HUDEP-2 (cell line): Measurements from ENCODE around the gene SYNDIG1.

Experiments used
- DNase-seq, 76 experiments: peaks; one replicate each; lab custom pipeline; 2025; ENCODE audit not compliant: unreplicated experiment in 76 of 76; lab: John Stamatoyannopoulos, UW

The SYNDIG1 gene

GRCh38 chr20:24469116-24469893 is at the start of gene SYNDIG1:
SYNDIG1 (plus strand) TSS chr20:24469629; CDS start chr20:24543098, 73,469 bp downstream.
- no peak for DNase-seq

GRCh38 chr20:24419786-24420185 is 49.6 kb upstream of the SYNDIG1 start:
- no peak for DNase-seq

- DNase-seq, result no peak
Observed at GRCh38 chr20:24420567-24420966, 48.9 kb upstream of the SYNDIG1 start.

GRCh38 chr20:24421071-24421470 is 48.4 kb upstream of the SYNDIG1 start:
- no peak for DNase-seq

- DNase-seq, result peak in 25 of 76 experiments; percentile 4 to 68 (median 22)
Observed at GRCh38 chr20:24422091-24422760, 47.2 kb upstream of the SYNDIG1 start.

GRCh38 chr20:24423390-24424313 is 45.8 kb upstream of the SYNDIG1 start:
- no peak for DNase-seq

- no peak for DNase-seq
Observed at GRCh38 chr20:24425523-24426135, 43.8 kb upstream of the SYNDIG1 start.

DNA sequence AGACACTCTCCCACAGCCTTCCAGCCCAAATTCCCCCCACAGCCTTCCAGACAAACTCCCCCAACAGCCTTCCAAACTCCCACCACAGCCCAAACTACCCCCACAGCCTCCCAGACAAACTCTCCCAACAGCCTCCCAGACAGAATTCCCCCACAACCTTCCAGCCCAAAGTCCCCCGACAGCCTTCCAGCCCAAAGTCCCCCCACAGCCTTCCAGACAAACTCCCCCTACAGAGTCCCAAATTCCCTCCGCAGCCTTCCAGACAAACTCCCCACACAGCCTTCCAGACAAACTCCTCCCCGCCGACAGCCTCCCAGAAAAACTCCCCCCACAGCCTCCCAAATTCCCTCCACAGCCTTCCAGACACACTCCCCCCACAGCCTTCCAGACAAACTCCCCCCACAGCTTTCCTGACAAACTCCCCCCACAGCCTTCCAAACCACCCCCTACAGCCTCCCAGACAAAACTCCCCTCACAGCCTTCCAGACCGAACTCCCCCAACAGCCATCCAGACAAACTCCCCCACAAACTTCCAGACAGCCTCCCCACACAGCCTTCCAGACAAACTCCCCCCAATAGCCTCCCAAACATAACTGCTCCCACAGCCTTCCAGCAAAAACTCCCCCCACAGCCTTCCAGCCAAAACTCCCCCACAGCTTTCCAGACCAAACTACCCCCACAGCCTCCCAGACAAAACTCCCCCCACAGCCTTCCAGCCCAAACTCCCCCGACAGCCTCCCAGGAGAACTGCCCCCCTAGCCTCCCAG is 38.0 kb upstream of the SYNDIG1 start:
- no peak for DNase-seq

DNA sequence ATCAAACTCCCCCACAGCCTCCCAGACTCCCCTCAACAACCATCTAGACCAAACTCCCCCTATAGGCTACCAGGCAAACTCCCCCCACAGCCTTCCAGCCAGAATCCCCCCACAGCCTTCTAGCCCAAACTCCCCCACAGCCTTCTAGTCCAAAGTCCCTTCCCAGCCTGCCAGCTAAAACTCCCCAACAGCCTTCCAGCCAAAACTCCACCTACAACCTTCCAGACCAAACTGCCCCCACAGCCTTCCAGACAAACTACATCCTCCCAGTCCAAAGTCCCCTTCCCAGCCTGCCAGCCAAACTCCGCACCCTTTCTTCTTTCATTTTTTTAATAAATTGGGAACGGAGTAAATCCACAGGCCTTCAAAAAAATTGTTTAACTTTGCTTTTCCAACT is 37.4 kb upstream of the SYNDIG1 start:
- DNase-seq, result no peak

DNA sequence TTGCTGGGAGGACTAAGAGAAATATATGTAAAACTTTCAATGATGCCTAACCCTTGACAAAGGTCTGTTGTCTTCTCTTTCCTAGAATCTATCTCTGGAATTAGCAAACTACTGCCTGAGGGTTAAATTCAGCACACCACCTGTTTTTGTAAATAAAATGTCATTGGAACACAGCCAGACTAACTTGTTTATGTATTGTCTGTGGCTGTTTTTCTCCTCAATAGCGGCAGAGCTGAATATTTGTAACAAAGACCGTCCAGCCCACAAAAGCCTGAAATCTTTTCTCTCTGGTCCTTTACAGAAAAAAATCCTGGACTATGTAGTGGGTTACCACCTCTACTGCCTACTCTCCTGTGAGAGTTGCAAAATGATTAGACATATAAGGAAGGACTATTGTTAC is 33.3 kb upstream of the SYNDIG1 start:
- DNase-seq, result no peak

DNA sequence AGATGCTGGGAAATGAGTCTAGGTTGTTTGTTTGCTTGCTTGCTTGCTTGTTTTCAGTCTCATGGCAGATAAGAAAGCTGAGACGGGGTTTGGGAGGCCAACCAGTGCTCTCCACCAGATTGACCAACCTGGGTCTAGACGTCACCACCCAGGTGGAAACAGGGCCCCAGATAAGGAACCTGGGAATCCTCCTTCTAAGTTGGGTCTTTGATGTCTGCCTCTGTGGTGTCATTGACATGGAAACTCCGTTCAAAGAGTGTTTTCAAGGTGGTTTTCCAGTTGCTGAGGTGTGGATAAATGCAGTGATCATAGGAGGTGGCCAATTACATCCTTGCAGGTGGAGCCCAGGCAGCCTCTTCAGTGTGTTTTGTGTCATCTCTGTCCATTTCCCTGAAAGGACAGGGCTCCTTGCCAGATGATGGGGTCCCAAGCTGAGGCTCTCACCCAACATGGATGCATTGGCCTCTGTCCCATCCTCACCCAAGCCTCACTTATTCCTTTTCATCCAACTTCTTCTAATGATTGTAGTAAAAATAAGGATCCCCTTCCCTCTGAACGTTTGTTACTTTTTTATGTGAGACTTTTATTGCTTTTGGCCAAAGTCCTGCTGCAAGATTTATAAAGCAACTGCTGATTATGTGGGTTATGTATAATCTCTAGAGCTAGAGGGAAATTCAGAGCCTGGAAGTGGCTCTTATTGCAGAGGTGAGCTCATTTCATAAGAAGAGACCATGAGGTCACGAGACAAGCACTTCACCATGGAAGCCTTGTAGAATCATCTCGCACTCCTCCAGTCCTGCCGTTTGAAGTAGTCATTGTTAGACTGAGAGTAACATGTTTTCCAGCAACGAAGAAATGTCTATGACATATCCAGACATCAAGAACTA is 32.0 kb upstream of the SYNDIG1 start:
- no peak for DNase-seq

- no peak for DNase-seq
Observed at GRCh38 chr20:24438331-24438730, 31.1 kb upstream of the SYNDIG1 start.

DNA sequence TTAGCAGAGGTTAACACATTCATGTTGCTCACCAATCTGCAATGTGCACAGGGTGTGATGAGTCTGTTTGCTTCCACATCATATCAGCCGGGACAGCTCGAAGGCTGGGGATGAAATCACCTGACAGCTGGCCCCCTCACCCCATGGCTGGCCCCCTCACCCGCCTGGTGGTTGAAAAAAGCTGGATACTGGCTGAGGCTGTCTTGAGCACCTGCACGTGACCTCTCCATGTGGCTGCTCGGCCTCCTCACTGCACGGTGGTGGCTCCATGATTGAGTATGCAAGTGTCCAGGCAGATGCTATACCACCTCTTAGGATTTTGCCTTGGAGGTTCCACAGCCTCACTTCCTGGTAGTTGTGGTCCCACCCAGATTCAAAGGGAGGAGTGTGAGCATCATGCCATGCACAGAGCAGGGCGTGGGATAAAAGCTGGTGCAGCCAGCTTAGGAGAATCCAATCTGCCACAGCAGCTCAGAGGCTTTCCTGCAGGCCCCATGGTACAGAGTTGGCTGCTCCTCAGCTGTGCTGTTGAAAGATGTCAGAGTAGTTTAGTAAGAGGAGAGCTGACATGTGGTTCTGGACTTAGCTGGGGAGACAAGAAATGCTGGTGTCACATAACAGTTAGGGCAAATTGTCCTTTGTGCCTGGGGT is 29.6 kb upstream of the SYNDIG1 start:
- no peak for DNase-seq

DNA sequence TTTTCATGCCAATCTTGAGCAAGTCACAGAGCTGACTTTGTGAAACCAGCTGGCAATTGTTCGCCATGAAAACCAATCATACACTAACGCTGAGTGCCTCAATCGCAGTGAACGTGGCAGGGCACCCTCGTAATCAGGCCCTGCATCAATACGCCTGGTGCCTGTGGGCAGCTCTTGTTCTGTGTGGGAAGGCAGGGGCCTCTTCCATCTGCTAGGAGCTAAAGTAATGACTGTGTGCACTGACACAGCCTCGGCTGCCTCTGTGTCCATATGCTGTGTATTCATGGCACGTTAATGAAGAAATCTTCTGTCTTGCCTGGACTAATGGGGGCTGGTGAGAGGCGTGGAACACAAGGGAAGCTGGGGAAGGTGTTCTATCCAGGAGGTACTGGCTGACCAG is 27.8 kb upstream of the SYNDIG1 start:
- DNase-seq, result no peak

GRCh38 chr20:24442909-24443308 is 26.5 kb upstream of the SYNDIG1 start:
- no peak for DNase-seq

DNA sequence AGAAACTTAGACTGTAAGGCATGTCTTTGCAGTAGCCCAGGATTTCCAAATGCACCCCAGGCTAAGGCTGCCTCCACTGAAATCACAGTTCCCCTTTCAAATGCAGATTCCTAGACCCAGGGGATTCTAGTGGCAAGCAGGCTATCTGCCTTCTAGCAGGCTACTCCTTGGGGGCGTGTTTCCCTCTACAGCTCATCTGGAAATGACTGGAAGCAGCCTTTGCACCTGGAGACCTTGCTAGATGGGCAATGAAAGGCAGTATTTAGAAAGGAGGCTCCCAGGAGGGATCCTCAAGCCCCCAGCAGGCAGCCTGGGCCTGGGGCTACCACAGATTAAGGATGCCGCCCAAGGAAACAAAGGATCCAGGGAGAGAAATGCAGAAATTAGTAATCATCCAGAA is 26.0 kb upstream of the SYNDIG1 start:
- DNase-seq, result no peak

DNA sequence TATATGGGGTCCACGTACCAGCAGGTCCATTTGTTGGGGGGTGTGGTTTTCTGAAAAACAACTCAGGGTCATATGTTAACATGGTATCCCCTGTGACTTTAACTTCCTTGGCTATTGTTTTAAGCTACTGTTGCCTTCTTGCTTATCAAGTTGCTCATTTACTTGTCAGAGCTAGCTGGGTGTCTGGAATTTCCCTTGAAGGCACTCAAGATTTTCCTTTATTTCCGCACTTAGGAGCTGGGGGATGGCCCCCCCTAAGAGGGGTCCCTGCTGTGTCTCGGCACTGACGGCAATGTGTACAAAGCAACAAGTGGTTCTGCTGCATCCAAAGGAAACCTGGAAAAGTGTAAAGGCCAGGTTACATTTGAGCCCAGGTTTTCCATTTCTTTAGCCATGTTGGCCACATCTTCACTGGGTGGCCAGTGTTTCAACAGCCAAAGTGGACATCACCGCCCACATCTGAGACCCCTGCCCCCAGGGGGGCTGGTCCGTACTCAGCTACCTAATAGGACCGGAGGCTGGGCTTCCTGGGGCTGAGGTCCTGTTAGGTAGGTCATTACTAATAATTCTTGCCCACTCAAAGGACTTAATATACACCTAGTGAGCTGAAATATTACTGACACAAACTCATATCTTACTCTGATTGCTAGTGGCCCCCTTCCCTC is 24.8 kb upstream of the SYNDIG1 start:
- no peak for DNase-seq
